Activated CD8-positive, alpha-beta memory T cell treated with anti-CD3 and anti-CD28 coated beads, Interleukin-2, amount 50 U/mL, for 24 hours (primary cell): ENCODE data around the gene ATP5PD.

Experiments used
- DNase-seq: peaks from one replicate; pipeline ENCODE4 v3.0.0-alpha.2; 2020; ENCODE audit errors: extremely low read depth

The ATP5PD gene

DNA sequence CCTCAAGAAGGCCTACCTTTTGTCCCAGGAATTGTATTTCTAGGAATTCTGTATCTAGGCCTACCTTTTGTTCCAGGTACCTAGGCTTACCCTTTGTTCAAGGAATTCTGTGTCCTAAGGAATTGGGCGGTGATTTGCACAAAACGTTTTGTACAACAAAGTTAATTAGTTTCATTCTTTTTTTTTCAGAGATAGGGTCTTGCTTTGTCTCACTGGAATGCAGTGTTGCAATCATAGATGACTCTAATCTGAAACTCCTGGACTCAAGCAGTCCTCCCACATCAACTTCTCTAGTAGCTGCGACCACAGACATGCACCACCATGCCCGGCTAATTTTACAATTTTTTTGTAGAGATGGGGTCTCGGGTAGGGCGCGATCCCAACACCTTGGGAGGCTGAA, 52.3 kb downstream of the ATP5PD start:
- DNase-seq, result no peak

DNA sequence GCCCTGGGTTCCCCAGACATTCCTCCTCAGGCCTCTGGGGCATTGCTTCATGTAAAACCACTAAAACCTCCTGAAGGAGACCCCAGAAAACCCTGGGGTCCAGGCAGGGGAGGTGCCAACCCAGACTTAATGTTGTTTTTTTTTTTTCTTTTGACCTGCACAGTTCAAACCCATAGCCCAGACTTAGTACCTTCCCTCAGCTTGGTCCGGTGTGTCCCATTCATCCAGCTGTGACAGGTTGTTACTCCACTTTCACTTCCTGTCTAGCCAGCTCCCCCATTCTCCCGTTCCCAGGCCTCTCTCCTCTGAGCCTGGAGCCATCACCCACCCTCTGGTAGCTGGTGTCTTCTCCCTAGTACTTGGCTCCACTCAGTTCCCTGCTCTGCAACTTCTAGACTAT, 54.5 kb downstream of the ATP5PD start:
- DNase-seq, result no peak

DNA sequence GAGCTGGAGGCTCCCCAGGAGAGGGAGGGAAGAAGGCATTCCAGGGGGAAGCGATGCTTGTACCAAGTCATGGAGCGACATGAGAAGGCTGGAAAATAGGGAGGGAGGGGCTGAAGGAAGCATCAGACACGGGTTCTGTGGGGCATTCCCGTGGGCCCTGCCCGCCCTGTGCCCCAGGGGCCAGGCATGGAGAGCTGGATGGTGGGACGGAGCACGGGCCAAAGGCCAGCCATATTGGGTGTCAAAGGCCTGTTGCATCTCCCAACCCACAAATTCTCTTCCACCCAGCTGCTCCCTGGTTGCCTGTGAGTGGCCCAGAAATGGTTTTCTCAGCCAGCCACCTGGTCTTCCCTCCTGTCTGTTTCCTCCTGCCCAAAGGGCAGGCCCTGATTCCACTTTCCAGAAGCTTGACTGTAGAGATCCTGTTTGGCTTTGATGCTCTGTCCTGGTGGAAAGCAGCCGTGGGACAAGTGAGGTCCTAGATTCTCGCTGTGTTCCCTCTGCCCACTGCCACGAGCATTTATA, 56.1 kb downstream of the ATP5PD start:
- no peak for DNase-seq
